Peyer's patch (tissue), 4 donors: ENCODE results near the gene LMF1. TPM values are rescaled to one million over a fixed set of nuclear protein-coding genes. Genes with fewer than 3 reads are reported as not detected.
A peak's percentile ranks its signal among the peaks of the same experiment; 100 is the strongest.

Experiments
- DNase-seq, 3 donors: peaks; one replicate each; pipeline ENCODE4 v3.0.0-alpha.2; 2017 to 2019
- H3K27ac ChIP-seq, 4 donors: fragments of 200-600 bp; sonication (generic); one replicate each; pipeline ENCODE4 v1.5.1; 2016 to 2019
- H3K27me3 ChIP-seq, 2 donors: fragments of 200-600 bp; sonication (generic); one replicate each; pipeline ENCODE4 v1.5.1; 2019
- H3K36me3 ChIP-seq, 3 donors: fragments of 200-600 bp; sonication (generic); one replicate each; pipeline ENCODE4 v1.5.1; 2016 to 2019
- H3K4me1 ChIP-seq, 4 donors: fragments of 200-600 bp; sonication (generic); one replicate each; pipeline ENCODE4 v1.5.1; 2016 to 2019
- H3K4me3 ChIP-seq, 4 donors: fragments of 200-600 bp; sonication (generic); 1 replicate in 3 of 4; 2 replicates in 1 of 4; pipeline ENCODE4 v1.5.1; 2016 to 2019; ENCODE audit warnings: mild to moderate bottlenecking in 1 of 4
- H3K9me3 ChIP-seq, 4 donors: fragments of 200-600 bp; sonication (generic); one replicate each; pipeline ENCODE4 v1.5.1; 2016 to 2019; ENCODE audit warnings: mild to moderate bottlenecking in 1 of 4
- CTCF ChIP-seq, 6 experiments: fragments of 450-650 bp in 4 of 6; fragments of 200-600 bp in 2 of 6; sonication (generic) in 1 of 6; IDR thresholded peaks; one replicate each; pipeline ENCODE4 v1.5.1; 2017 to 2019; ENCODE audit warnings: antibody characterized with exemption in 6 of 6, mild to moderate bottlenecking in 3 of 6, moderate library complexity in 1 of 6
- POLR2A ChIP-seq, 2 donors: fragments of 450-650 bp; IDR thresholded peaks; one replicate each; pipeline ENCODE4 v1.5.1; 2017; ENCODE audit warnings: antibody characterized with exemption in 2 of 2, mild to moderate bottlenecking in 2 of 2, moderate library complexity in 2 of 2
- total RNA-seq, 4 donors: library from RNA; depleted of rRNA; stranded (reverse); fragments of >200 nt; gene quantifications; one replicate each; pipeline ENCODE4 v1.1.0, GENCODE V29; 2016

Gene LMF1
- total RNA-seq, 4 donors from 2014 or later = 16.3 to 85.4 (median 54.6) TPM

DNA sequence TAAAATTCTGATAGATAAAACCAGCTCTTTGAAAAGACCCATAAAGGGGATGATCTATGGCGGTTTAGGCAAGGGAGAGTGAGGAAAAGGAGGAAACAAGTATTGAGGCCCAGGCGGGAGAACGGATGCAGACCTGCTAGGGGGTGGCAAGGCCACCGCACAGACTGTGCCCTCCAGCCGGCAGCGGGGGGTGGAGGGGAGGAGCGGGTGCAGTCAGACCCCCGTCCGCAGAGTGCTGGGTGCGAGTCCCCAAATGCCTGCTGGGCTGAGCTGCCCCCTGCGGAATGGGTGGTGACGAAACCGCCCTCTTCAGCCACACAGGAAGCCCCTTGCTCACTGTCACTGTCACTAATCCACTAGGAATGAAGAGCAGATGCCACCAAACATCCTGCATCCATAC is 46.0 kb downstream of the LMF1 start:
- Histone ChIP-seq H3K9me3 (no peaks in the 10 kb centered on the region), H3K36me3 (peaks cover 0 to 6% (median 0%) of the 10 kb centered on the region in 3 donors), H3K27ac (no peak overlapping the region), H3K4me1 (no peaks in the 10 kb centered on the region), H3K4me3 (no peak overlapping the region), H3K27me3 (no peaks in the 10 kb centered on the region)
- DNase-seq = no peak
- TF ChIP-seq CTCF (IDR thresholded peaks at IDR 0.05) (no peak), POLR2A (IDR thresholded peaks at IDR 0.05) (no peak)

DNA sequence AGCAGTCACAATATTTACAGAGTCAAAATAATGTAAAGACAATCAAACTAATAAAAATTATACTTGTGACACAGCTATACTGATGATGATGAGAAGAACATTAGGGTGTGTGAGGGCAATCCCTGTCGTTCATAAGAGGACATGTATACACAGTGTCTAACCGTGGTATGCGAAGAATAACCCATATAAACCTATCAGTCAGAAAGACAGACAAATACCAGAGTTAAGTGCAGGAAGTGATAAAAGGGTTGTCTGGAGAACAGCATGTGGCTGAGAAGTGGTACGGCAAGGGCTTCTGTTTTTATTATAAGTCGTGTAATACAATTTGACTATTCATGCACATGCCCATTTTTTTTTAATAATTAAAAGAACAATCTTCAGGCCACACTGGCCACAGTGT is 46.7 kb downstream of the LMF1 start:
- Histone ChIP-seq H3K27me3 (no peaks in the 10 kb centered on the region), H3K4me1 (no peaks in the 10 kb centered on the region), H3K27ac (no peak overlapping the region), H3K9me3 (no peaks in the 10 kb centered on the region), H3K4me3 (no peak overlapping the region), H3K36me3 (peaks cover 0 to 6% (median 0%) of the 10 kb centered on the region in 3 donors)
- TF ChIP-seq POLR2A (IDR thresholded peaks at IDR 0.05) = no peak
- TF ChIP-seq CTCF (IDR thresholded peaks at IDR 0.05) = no peak
- DNase-seq = no peak

DNA sequence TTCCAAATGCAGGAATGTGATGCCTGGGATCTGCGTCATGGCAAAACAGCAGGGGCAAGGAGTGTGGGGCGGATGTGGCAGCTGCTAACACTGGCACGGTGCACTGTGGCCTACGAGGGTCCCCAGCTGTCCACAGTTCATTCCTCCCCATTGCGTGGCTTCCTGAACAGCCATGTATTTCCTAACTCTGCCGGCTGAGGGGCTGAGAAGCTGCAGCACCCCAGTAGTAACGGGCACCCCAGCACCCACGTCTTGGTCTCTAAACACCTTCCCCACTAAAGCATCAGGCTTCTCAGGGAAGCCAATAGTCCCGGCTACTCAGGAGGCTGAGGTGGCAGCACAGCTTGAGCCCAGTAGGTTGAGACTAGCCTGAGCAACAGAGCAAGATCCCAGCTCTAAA is 47.6 kb downstream of the LMF1 start:
- TF ChIP-seq CTCF (IDR thresholded peaks at IDR 0.05) (no peak), POLR2A (IDR thresholded peaks at IDR 0.05) (no peak)
- H3K9me3 ChIP-seq = no peaks in the 10 kb centered on the region
- DNase-seq = no peak
- H3K4me3 ChIP-seq = no peak overlapping the region
- no peaks in the 10 kb centered on the region for H3K4me1 ChIP-seq
- H3K27ac ChIP-seq = no peak overlapping the region
- H3K36me3 ChIP-seq = peaks cover 0 to 6% (median 0%) of the 10 kb centered on the region in 3 donors
- no peaks in the 10 kb centered on the region for H3K27me3 ChIP-seq

DNA sequence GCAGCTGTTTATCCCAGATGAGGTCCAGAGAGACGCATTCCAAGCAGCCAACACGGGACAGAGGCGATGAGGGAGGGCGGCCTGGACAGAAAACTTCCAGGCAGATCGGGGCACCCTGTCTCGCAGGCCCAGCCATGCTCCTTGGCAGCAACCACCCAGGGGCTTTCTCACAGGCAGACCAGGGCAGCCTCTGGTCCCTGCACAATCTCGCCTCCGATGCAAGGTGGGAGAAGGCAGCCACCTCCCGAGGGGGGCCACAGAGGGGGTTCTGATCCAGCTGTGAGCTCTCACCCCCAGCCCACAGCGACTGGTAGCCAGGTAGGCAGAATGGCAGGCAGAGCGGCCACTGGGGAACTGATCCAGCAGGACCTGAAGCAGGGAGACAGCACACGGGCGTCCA is 48.7 kb downstream of the LMF1 start:
- Histone ChIP-seq H3K4me1 (no peaks in the 10 kb centered on the region), H3K27ac (no peak overlapping the region), H3K27me3 (no peaks in the 10 kb centered on the region), H3K9me3 (no peaks in the 10 kb centered on the region), H3K36me3 (peaks cover 0 to 6% (median 0%) of the 10 kb centered on the region in 3 donors), H3K4me3 (no peak overlapping the region)
- TF ChIP-seq POLR2A (IDR thresholded peaks at IDR 0.05) (no peak), CTCF (IDR thresholded peaks at IDR 0.05) (no peak)
- no peak for DNase-seq

- peaks cover 0 to 6% (median 0%) of the 10 kb centered on the region in 3 donors for H3K36me3 ChIP-seq
- H3K4me1 ChIP-seq = no peaks in the 10 kb centered on the region
- no peaks in the 10 kb centered on the region for H3K27me3 ChIP-seq
- no peaks in the 10 kb centered on the region for H3K9me3 ChIP-seq
- TF ChIP-seq CTCF (IDR thresholded peaks at IDR 0.05) (no peak), POLR2A (IDR thresholded peaks at IDR 0.05) (no peak)
- no peak overlapping the region for H3K4me3 ChIP-seq
- no peak for DNase-seq
- no peak overlapping the region for H3K27ac ChIP-seq
Observed at GRCh38 chr16:921321-921905, 49.4 kb downstream of the LMF1 start.

DNA sequence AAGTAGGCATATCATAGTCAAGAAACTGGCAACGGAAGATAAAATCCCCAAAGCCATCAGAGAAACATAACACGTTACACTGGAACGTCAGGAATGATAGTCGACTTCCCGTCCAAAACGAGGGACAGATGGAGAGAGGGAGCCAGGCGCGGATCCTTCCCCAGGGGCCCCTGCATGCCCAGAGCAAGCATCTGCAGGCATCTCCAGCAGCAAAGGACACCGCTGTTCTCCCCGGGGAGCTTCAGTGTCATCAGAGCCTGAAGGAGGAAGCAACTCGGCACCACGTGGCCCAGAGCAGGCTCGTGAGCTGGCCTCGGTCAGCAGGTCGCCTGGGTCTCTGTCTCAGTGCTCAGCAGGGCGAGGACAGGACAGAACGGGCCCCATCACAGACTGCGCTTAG is 50.1 kb downstream of the LMF1 start:
- Histone ChIP-seq H3K36me3 (peaks cover 0 to 6% (median 0%) of the 10 kb centered on the region in 3 donors), H3K9me3 (no peaks in the 10 kb centered on the region), H3K4me3 (no peak overlapping the region), H3K4me1 (no peaks in the 10 kb centered on the region), H3K27ac (peak overlapping the region in 2 of 4 donors; percentile 13 to 57), H3K27me3 (no peaks in the 10 kb centered on the region)
- no peak for TF ChIP-seq POLR2A (IDR thresholded peaks at IDR 0.05)
- TF ChIP-seq CTCF (IDR thresholded peaks at IDR 0.05) = no peak
- DNase-seq = no peak
